Gastrocnemius medialis (tissue), 4 donors: ENCODE data around the gene PRC1.

ENCODE experiments used
- CTCF ChIP-seq, 5 experiments: fragments of 450-650 bp in 3 of 5; fragments of 200-600 bp in 2 of 5; sonication (generic) in 2 of 5; IDR thresholded peaks in 4 of 5; conservative IDR thresholded peaks in 1 of 5; 1 replicate in 4 of 5; 2 replicates in 1 of 5; pipeline ENCODE4 v1.5.1; 2016 to 2019; ENCODE audit warnings: antibody characterized with exemption in 5 of 5, mild to moderate bottlenecking in 3 of 5, moderate library complexity in 3 of 5
- POLR2A ChIP-seq, 2 donors: fragments of 450-650 bp; IDR thresholded peaks; one replicate each; pipeline ENCODE4 v1.6.1; 2017; ENCODE audit warnings: antibody characterized with exemption in 2 of 2, mild to moderate bottlenecking in 2 of 2, moderate library complexity in 2 of 2

- TF ChIP-seq CTCF (IDR thresholded peaks at IDR 0.05 in 4 of 5, conservative IDR thresholded peaks at IDR 0.05 in 1 of 5): no peak
- no peak for TF ChIP-seq POLR2A (IDR thresholded peaks at IDR 0.05)
Measured at GRCh38 chr15:90987561-90988141, 6.7 kb downstream of the PRC1 start.
